HG03520 (cell line): ENCODE measurements around the gene NSUN5.
"Not testable (repeated sequence)": the region's sequence is repeated elsewhere in the genome, so short reads cannot be mapped to it uniquely, and the experiment has no call there.

Experiments used
- ATAC-seq: cut with Tn5 transposase; IDR thresholded peaks from one replicate; pipeline ENCODE4 v1.9.1; 2021; ENCODE audit warnings: mild to moderate bottlenecking, moderate library complexity; ENCODE audit not compliant: unreplicated experiment

Gene NSUN5

DNA sequence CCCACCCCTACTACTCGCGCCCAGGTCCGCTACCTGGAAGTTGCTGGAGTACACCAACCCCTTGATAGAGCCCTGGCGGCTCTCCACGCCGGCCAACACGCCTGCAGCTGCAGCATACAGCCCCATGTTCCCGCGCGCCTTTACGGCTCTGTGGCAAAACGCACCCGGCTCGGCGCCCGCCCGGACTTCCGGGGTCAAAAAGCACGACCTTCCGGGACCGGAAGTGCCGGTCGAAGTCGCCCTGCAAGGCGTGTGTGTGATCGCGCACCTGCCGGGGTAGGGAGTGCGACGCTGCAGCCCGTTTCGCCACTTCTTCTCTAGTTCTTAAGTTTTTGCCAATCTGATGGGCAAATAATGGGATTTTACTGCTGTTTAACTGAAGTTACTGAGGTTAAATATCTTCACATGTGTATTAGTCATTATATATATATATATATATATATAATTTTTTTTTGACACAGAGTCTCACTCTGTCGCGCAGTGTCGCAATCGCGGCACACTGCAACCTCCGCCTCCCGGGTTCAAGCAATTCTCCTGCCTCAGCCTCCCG lies at the start of gene NSUN5:
Gene NSUN5 (minus strand): TSS at position 162 of the 550 bp plus-strand sequence. CDS start 36 bp downstream, at position 126.
- ATAC-seq, result peak; percentile 92

DNA sequence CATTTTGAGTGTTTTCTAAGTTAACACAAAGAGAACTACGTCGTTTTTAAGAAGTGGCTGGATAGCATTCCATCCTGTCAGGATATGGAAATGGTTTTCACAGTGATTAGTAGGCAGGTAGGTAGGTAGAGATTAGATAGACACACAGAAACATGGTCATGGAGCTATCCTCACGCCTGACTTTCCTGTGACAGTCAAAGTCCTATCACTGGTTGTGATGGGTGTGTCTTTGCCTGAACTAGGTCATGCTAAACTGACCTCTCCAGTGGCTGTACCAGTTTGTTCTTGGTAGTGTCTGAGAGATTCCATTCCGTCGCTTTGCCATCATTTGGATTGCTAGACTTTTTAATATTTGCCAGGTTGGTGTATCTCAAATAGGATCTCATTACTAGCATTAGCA lies 47.5 kb upstream of the NSUN5 start:
- ATAC-seq, result no peak

DNA sequence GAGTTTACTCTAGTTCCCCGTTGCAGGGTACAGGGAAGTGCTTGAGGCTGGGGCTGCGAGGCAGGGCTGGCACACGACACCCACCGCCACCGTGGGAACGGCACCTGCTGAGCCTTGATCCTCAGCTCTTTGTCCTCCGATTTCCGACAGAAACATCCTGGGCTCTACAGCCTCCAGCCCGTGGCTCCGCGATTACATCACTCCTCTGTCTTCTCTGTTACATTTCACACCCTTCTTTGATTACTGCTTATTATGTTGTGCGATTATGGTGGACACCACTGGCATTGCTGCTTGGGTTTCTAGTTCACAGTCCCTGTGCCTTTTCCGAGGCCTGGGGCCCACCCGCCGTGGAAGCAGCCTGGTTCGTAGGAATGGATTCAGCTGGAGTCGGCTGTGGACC lies 46.2 kb upstream of the NSUN5 start:
- no peak for ATAC-seq

DNA sequence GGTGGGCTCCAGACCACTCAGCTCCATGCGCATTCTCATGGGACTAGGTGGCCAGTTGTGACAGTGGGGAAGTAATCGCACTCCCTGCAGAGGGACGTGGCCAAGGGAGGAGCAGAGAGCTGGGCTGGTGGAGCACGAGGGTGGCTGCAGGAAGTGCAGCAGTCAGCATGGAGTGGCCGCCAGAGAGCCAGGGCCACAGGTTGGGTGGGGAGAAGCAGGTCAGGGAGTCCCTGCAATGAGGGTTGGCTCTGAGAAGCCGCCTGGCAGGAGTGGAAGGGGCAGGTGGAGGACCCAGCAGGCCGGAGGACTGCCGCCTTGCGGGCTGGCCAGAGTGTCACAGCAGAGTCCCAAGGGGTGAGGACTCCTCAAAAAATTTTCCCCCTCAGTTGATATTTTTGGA lies 45.6 kb upstream of the NSUN5 start:
- no peak for ATAC-seq

DNA sequence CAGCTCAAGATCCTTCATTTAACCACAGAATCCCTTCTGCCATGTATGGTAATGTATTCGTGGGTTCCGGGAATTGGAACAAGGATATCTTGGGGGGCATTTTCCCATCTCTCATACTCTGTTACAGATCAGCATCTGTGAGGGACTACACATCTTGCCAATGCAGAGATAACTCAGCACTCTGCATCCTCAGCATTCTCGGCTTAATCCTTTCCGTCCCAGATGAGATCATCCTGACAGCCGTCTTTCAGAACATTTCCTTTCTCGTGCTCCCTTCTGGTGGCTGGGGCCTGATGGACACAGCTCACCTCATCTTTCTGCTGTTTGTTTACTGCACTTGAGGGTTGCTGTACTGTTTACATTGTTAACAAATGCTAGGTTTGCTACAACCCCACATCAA lies 44.6 kb upstream of the NSUN5 start:
- no peak for ATAC-seq

DNA sequence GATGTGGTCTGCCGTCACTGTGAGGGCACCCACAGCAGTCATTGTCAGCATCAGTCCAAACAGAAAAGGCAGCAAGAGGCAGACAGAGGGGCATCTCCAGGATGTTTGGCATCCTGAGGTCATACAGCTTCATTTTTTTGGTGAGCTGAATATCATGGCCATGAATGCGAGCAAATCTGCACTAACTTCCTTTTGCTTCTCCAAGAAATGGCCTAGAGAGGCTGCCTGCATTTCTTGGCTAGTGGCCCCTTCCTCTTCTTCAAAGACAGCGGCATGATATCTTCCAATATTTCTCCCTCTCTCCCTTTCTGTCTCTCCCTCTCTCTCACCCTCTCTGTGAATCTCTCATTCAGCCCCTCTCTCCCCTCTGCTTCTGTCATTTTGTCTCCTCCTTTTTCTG lies 44.2 kb upstream of the NSUN5 start:
- no peak for ATAC-seq

DNA sequence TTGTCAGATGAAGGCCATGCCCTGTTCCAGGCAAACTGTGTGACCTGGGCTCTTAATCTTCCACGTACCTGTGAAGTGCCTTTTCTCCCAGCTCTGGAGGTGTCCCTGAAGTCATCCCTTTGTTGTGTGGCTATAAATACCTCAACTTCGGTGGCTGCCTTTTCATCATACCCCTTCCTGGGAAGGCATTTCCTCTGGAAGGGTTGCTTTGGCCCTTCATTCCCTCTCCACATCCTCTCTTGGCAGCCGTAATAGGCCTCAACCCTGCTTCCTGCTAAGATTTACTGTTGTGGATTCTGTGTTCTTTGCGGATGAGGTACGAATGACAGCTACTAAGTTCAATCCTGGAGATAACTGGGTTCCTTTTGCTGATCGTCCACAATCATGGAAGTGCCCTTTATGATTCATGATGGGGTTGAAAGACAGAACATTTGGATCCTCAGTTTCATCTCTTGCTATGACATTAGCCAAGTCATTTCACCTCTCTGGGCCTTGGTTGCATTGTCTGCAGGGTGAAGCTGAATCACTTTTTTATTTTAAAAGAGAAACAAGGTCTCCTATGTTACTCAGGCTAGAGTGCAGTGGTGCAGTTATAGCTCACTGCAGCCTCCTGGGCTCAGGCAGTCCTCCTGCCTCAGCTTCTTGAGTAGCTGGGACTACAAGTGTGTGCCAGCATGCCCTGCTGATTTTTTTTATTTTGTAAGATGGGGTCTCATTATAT lies 43.0 kb upstream of the NSUN5 start:
- ATAC-seq, result no peak

DNA sequence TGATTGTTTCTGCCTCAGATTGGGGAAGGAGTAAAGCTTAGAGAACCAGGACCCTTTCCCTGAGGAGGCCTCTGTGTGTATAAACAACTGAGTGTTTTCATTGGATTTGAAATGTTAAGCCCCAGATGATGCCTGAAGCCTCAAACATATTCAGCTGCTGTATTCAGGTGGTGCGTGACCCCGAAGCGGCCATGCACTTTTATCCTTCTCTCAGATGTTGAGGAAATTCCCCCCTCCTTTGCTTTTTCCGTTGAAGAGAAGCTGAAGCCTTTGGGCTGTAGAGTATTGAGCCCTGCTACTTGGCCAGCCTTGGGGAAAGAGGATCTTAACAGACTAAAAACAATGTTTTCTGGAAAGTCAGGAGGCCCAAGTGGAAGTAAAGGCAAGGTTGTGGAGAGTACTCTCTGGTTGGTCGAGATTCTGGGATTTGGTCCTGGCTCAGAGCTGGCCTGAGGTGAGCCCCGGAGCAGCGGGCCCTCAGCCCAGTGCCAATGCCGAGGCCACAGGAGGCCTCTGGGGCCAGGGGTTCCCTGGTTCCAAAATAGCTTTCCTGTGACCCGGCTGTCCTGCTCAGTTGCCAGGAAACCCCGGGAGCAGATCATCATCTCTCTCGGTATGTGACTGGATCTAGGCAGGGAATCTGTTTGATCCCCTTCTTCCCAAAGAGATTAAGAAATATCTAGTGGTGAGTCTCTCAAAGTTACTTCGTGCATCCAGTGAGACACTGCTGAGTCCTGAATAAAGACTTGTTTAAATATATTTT lies 41.9 kb upstream of the NSUN5 start:
- ATAC-seq, result no peak

DNA sequence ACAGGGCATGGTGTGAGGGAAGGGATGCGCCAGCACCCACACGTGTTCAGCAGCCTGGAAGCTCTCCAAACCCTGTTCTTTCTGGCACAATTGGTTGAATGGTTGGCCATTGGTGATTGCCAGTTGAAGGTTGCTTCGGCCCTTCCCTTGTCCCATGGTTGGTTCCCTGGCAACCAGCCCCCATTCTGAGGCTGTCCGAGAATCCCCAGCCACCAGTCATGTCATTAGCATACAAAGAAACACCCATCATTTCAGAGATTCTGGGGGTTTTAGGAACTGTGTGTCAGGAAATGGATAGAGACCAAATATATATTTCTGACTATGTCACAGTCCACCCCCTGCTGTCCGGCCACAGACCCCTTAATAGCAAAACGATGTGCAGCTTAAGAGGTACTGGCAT lies 41.1 kb upstream of the NSUN5 start:
- ATAC-seq, result no peak

DNA sequence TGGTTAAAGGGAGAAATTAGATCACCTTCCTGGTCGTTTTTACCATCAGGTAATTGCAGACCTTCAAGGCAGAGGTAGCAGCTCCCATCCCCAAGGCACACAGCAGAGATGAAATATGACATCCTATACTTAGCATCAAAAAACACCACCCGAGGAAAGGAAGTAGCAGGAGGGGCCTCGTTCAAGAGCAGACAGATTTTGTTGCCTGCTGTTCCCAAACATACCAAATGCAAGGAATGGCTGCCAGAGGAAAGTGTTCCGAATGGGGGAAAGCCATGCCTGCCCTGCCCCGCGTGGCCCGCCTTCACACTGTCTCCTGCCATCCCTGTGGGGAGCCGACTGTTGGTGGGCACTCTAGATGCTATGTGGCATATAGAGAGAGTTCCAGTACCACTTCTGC lies 37.3 kb upstream of the NSUN5 start:
- ATAC-seq, result no peak

DNA sequence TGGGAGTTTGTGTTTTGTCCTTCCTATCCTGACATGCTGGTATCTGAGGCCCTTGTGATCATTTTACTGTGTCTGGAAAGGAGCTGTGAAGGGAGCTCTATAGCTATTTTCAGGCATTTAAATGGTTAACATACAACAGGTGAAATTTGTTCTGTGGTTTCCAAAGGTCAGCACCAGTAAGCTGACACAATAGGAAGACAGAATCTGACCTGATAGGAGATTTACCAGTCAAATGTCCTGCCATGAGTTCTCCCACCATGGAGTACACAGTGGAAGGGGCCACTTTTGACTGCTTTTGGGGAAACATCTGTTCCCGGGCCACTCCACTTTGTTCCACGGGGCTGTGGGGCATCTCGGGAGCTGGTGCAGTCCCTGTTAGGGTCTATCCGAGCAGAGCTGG lies 36.9 kb upstream of the NSUN5 start:
- ATAC-seq, result no peak

DNA sequence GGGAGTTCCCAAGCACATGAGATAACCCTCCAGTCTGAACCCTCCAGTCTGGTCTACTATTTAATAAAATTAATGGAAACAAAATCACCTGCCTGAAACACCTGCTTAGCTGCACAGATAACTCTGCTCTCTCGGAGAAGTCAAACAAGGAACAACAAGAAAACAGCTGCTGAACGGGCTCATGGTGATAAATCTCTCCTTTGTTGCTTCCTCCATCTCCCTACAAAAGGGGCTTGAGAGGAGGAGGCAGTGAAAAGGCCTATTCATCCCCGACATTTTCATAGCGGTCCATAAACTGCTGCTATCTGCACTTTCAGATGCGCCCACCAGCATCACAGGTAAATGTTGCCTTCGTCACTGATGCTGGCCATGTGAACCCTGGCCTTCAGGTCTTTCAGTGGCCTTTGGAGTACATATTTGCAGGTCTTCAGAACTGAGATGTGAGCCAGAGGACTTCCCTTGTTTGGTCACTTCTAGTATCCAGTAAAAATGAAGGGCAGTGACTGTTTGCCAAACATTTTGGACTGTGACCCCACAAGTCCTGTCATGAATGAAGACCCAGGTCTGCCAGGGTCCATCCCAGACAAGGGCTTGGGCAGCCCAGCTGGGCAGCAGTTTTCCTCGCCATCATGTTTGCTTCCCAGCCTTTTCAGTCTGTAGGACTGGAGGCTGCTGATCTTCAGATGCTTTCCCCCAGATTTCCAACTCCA lies 35.2 kb upstream of the NSUN5 start:
- ATAC-seq, result no peak

DNA sequence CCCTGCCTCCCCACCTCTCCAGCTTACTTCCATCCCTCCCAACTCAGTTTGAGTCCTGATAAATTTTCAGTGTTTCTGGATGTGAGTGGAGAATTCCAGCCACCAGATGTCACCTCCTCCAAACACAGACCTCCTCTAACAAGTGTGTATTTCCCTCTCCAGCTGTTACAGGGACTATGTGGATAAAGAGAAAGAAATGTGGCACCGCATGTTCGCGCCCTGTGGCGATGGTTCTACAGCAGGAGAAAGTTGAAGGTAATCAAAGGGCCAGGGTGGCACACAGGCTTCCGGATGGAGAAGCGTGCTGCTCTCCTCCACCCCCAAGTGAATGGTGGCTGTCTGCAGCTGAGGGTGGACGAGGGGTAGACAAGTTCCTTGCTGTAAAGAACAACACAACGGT lies 34.0 kb upstream of the NSUN5 start:
- ATAC-seq, result no peak

DNA sequence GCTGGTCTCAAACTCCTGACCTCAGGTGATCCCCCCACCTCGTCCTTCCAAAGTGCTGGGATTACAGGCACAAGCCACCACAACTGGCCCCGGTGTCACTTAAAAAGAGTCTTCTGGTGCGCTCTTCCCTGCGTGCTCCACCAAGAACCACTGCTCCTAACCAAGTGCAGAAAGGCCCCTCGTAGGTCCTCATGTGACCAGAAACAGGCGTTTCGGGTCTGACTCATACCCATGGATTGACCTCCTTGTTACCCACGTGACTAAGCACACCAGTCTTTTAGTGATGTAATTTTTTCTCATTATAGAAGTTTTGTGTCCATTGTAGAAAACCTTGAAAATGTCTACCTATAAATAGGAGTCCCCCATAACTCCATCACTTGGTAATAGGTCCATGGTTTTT lies 33.3 kb upstream of the NSUN5 start:
- ATAC-seq, result no peak

DNA sequence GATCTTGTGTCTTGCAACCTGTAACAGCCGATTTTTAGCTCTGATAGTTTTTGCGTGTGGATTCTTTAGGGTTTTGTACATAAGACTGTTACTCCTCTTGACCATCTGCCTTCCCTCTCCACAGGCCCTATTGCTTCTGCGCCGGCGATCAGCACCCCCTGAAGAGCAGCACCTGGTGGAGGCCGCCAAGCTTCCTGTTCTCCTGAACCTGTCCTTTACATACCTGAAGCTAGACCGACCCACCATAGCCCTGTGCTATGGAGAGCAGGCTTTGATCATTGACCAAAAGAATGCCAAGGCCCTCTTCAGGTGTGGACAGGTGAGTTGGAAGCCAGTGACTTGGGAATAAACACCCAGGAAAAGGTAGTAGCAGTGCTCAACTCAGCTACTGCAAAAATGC lies 31.9 kb upstream of the NSUN5 start:
- no peak for ATAC-seq

DNA sequence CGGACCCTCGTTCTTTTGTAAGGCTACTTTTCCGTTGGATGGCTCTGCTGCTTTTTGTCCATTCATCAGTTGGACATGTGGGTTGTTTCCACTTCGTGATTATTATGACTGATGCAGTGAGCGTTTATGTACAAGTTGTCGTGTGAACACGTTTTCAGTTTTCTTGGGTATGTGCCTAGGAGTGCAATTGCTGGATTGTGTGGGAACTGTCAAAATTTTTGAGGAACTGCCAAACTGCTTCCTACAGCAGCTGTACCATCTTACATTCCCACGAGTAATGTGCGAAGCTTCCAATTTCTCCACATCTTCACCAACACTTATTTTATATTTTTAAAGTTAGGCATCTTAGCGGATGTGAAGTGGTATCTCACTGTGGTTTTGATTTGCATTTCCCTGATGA lies 29.7 kb upstream of the NSUN5 start:
- ATAC-seq, result no peak

DNA sequence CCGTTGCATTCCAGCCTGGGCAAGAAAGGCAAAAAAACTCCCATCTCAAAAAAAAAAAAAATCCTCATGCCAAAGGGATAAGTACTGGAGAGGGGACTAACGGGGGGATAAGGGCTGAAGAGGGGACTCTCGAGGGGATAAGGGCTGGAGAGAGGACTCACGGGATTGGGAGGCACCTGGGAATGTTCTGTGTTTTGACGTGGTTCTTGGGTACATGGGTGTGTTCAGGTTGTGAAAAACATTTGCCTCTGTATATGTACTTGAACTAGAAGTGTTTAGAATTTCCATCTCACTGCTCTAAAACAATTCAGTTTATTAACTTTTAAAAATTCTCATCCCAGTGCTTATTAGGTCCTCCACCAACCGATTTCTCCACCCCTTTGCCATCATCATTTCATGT lies 23.8 kb upstream of the NSUN5 start:
- ATAC-seq, result no peak

DNA sequence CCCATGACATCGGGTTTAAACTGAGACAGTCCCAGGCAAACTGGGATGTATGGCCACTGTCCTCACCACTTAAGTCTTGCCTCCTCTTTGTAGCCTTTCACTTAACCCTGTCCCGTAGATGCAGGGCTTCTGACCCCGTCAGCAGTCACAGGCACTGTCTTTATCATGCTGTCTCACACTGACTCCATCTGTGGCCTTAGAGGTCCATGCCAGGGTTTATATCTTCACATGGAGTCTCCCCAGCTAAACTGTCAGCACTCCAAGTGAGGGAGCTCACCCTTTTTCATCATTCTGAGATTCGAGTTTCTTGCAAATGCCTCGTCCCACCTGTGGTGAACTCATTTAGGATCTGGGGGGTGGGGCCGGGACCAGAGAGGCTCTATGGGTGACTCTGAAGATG lies 22.1 kb upstream of the NSUN5 start:
- ATAC-seq, result no peak

DNA sequence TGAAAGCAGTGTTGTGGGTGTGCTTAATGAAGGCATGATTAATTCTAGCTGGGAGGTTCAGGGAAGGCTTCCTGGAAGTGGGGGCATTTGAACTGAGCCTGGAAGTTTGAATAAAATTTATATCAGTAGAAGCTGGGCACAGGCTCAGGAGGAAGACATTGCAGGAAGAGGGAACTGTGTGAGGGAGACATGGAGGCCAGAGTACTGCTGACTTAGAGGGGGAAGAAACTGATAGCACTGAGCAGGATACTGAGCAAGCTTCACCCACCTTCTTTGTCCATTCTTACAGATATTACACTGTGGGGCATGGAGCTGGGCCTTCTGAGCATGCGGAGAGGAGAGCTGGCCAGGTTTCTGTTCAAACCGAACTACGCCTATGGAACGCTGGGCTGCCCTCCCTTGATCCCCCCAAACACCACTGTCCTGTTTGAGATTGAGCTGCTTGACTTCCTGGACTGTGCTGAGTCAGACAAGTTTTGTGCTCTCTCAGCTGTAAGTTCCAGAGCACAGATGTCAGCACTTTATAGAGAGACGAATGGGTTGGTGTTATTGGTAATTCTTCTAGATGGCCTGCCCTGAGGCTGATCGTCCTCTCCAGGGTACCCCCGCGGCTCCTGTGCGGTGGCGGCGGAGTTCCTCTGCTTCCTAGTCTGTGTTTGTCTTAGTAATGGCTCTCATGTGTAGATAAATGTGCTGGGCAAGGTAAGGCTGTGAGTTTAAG lies 21.4 kb upstream of the NSUN5 start:
- no peak for ATAC-seq

DNA sequence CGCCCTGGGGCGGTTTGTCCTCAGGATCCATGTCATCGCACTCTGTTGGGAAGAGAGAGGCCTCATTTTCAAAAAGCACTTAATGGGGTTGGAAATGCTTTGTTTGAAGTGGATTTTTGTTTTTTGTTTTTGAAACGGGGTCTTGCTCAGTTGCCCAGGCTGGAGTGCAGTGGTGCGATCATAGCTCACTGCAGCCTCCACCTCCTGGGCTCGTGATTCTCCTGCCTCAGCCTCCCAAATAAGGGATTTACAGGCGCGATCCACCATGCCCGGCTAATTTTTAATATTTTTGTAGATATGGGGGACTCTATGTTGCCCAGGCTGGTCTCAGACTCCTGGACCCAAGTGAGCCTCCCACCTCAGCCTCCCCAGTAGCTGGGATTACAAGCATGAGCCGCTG lies 20.1 kb upstream of the NSUN5 start:
- no peak for ATAC-seq

DNA sequence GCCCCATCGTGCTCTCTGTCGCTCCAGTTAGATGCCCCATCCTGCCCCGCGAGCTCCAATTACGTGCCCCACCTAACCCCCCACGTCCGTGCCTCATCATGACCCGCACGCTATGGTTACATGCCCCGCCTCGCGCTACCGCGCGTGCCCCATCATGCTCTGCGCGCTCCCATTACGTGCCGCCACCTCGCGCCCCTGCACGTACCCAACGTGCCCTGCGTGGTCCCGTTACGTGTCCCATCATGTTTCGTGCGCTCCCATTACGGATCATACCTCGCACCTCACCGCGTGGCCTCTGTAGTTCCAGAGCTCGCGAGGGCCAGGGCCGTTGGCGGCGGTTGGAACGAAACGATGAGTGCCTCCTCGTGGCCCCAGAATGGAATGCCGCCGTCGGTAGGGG lies 19.3 kb upstream of the NSUN5 start, which contains the start of the genes FKBP6 and TRIM50:
Gene FKBP6 (plus strand): TSS at position 240 of the 400 bp plus-strand sequence. CDS start 268 bp downstream, outside the sequence.
Gene TRIM50 (minus strand): TSS at position 161 of the 400 bp plus-strand sequence. CDS start 3,295 bp downstream, outside the sequence.
- not testable (repeated sequence) for ATAC-seq
